ENCODE results near the gene NTN5. TPM values are rescaled to one million over a fixed set of nuclear protein-coding genes. Genes with fewer than 3 reads are reported as not detected.
A peak's percentile ranks its signal among the peaks of the same experiment; 100 is the strongest.
"Not testable (repeated sequence)": the region's sequence is repeated elsewhere in the genome, so short reads cannot be mapped to it uniquely, and the experiment has no call there.

The NTN5 gene
- total RNA-seq, 1 donor from 2014 or later = 0.11 TPM

- Mint-ChIP-seq H3K27ac (ENCODE audit: unreplicated experiment) (no peak overlapping the region), H3K27me3 (ENCODE audit: low read depth, unreplicated experiment) (peaks cover 3% of the 10 kb centered on the region), H3K36me3 (ENCODE audit: low read depth, unreplicated experiment) (peaks cover 2% of the 10 kb centered on the region), H3K9me3 (ENCODE audit: unreplicated experiment) (no peaks in the 10 kb centered on the region), H3K4me1 (ENCODE audit: low read depth, unreplicated experiment) (peaks cover 6% of the 10 kb centered on the region), H3K4me3 (ENCODE audit: unreplicated experiment) (no peak overlapping the region)
- DNase-seq (ENCODE audit: low read depth) (no peak), FAIRE-seq (no peak)
- Histone ChIP-seq H3K4me3 (ENCODE audit: insufficient read depth, low read depth, low read length) (no peak overlapping the region), H3K9ac (ENCODE audit: low read length) (no peak overlapping the region), H3K79me2 (ENCODE audit: insufficient read depth, low read length) (no peaks in the 10 kb centered on the region), H3K9me3 (ENCODE audit: insufficient read depth, low read depth, low read length) (no peaks in the 10 kb centered on the region), H3K36me3 (ENCODE audit: insufficient read depth, low read length) (no peaks in the 10 kb centered on the region), H3K27me3 (ENCODE audit: insufficient read depth, low read length) (no peaks in the 10 kb centered on the region), H3K4me2 (ENCODE audit: low read length) (no peak overlapping the region), H3K4me1 (ENCODE audit: insufficient read depth, low read length) (peaks cover 16% of the 10 kb centered on the region), H4K20me1 (ENCODE audit: insufficient read depth, low read length) (no peaks in the 10 kb centered on the region), H2AFZ (ENCODE audit: low read depth, low read length) (no peak overlapping the region), H3K27ac (ENCODE audit: low read depth, low read length) (no peak overlapping the region)
- TF ChIP-seq EZH2 (IDR thresholded peaks at IDR 0.05; ENCODE audit: insufficient read depth, low read length) (no peak), CTCF (IDR thresholded peaks at IDR 0.05; ENCODE audit: insufficient read depth, low read depth, low read length) (no peak)
Measured at GRCh38 chr19:48658483-48658882, 14.3 kb downstream of the NTN5 start.

GRCh38 chr19:48657828-48658227 is 15.0 kb downstream of the NTN5 start:
- not testable (repeated sequence) for H3K4me1 Mint-ChIP-seq (ENCODE audit: low read depth, unreplicated experiment); FAIRE-seq; H3K4me3 Mint-ChIP-seq (ENCODE audit: unreplicated experiment); H3K4me2 ChIP-seq (ENCODE audit: low read length); H3K79me2 ChIP-seq (ENCODE audit: insufficient read depth, low read length); H3K27ac Mint-ChIP-seq (ENCODE audit: unreplicated experiment); H3K9me3 Mint-ChIP-seq (ENCODE audit: unreplicated experiment); H4K20me1 ChIP-seq (ENCODE audit: insufficient read depth, low read length); H2AFZ ChIP-seq (ENCODE audit: low read depth, low read length); H3K9ac ChIP-seq (ENCODE audit: low read length); H3K27me3 Mint-ChIP-seq (ENCODE audit: low read depth, unreplicated experiment); H3K9me3 ChIP-seq (ENCODE audit: insufficient read depth, low read depth, low read length); H3K27me3 ChIP-seq (ENCODE audit: insufficient read depth, low read length); H3K36me3 ChIP-seq (ENCODE audit: insufficient read depth, low read length); H3K4me3 ChIP-seq (ENCODE audit: insufficient read depth, low read depth, low read length); H3K36me3 Mint-ChIP-seq (ENCODE audit: low read depth, unreplicated experiment); DNase-seq (ENCODE audit: low read depth)
- Histone ChIP-seq H3K27ac (ENCODE audit: low read depth, low read length) (peak overlapping the region; percentile 11), H3K4me1 (ENCODE audit: insufficient read depth, low read length) (peaks cover 16% of the 10 kb centered on the region)

- Mint-ChIP-seq H3K27me3 (ENCODE audit: low read depth, unreplicated experiment) (peaks cover 3% of the 10 kb centered on the region), H3K27ac (ENCODE audit: unreplicated experiment) (no peak overlapping the region), H3K4me3 (ENCODE audit: unreplicated experiment) (no peak overlapping the region), H3K4me1 (ENCODE audit: low read depth, unreplicated experiment) (peaks cover 6% of the 10 kb centered on the region), H3K36me3 (ENCODE audit: low read depth, unreplicated experiment) (peaks cover 2% of the 10 kb centered on the region), H3K9me3 (ENCODE audit: unreplicated experiment) (no peaks in the 10 kb centered on the region)
- Histone ChIP-seq H3K27me3 (ENCODE audit: insufficient read depth, low read length) (no peaks in the 10 kb centered on the region), H3K4me2 (ENCODE audit: low read length) (peak overlapping the region; percentile 70), H3K27ac (ENCODE audit: low read depth, low read length) (peak overlapping the region; percentile 66), H3K36me3 (ENCODE audit: insufficient read depth, low read length) (no peaks in the 10 kb centered on the region), H3K79me2 (ENCODE audit: insufficient read depth, low read length) (no peaks in the 10 kb centered on the region), H3K9ac (ENCODE audit: low read length) (peak overlapping the region; percentile 43), H3K4me3 (ENCODE audit: insufficient read depth, low read depth, low read length) (no peak overlapping the region), H4K20me1 (ENCODE audit: insufficient read depth, low read length) (no peaks in the 10 kb centered on the region), H3K4me1 (ENCODE audit: insufficient read depth, low read length) (peaks cover 16% of the 10 kb centered on the region), H3K9me3 (ENCODE audit: insufficient read depth, low read depth, low read length) (no peaks in the 10 kb centered on the region), H2AFZ (ENCODE audit: low read depth, low read length) (no peak overlapping the region)
- peak; percentile 93 for DNase-seq (ENCODE audit: low read depth)
- FAIRE-seq = peak; percentile 85
- TF ChIP-seq EZH2 (IDR thresholded peaks at IDR 0.05; ENCODE audit: insufficient read depth, low read length) (no peak), CTCF (IDR thresholded peaks at IDR 0.05; ENCODE audit: insufficient read depth, low read depth, low read length) (no peak)
Measured at GRCh38 chr19:48656840-48657474, 15.9 kb downstream of the NTN5 start.
